PC-9 (cell line): Measurements from ENCODE around the gene MAP3K4.

Source experiments
- CTCF ChIP-seq: fragments of 200-600 bp; sonication (generic); conservative IDR thresholded peaks from 2 replicates; pipeline ENCODE4 v1.6.1; 2017; ENCODE audit warnings: mixed run types, antibody characterized with exemption, mild to moderate bottlenecking, moderate library complexity
- EZH2 ChIP-seq: fragments of 200-600 bp; sonication (generic); IDR thresholded peaks from 2 replicates; pipeline ENCODE4 v1.8.0; 2017; ENCODE audit warnings: antibody characterized with exemption, low read depth

- TF ChIP-seq EZH2 (no peak), CTCF (no peak)
Measured at GRCh38 chr6:161085246-161085645, 93.7 kb downstream of the MAP3K4 start.
